ENCODE results near the gene ZC2HC1B. TPM values are rescaled to one million over a fixed set of nuclear protein-coding genes. Genes with fewer than 3 reads are reported as not detected.

ZC2HC1B gene
- total and polyA plus RNA-seq, 9 of the 15 experiments (the other 6 are each of a cell fraction or from before 2014, with no cell fraction given): not detected

- TF ChIP-seq SRSF1 (IDR thresholded peaks at IDR 0.05; ENCODE audit: low read depth, low read length) (no peak), DNMT1 (IDR thresholded peaks at IDR 0.05) (no peak), L3MBTL2 (IDR thresholded peaks at IDR 0.05) (no peak), AFF4 (CRISPR knock-in tag; IDR thresholded peaks at IDR 0.05) (no peak), CHD7 (IDR thresholded peaks at IDR 0.05; ENCODE audit: low read depth, low read length) (no peak), GABPB2 (CRISPR knock-in tag; conservative IDR thresholded peaks at IDR 0.05) (no peak), SIX5 (IDR thresholded peaks at IDR 0.05; ENCODE audit: borderline replicate concordance in 1 of 2, insufficient read depth in 1 of 2, low read depth in 1 of 2, low read length in 2 of 2) (no peak), HNRNPK (IDR thresholded peaks at IDR 0.05; ENCODE audit: low read depth, low read length, poor library complexity, severe bottlenecking) (no peak), ZNF41 (CRISPR knock-in tag; conservative IDR thresholded peaks at IDR 0.05) (no peak)
- TF ChIP-seq, protein P1, sequence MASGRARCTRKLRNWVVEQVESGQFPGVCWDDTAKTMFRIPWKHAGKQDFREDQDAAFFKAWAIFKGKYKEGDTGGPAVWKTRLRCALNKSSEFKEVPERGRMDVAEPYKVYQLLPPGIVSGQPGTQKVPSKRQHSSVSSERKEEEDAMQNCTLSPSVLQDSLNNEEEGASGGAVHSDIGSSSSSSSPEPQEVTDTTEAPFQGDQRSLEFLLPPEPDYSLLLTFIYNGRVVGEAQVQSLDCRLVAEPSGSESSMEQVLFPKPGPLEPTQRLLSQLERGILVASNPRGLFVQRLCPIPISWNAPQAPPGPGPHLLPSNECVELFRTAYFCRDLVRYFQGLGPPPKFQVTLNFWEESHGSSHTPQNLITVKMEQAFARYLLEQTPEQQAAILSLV (tag; IDR thresholded peaks at IDR 0.05): no peak
Measured at GRCh38 chr6:143941852-143942627, 77.8 kb downstream of the ZC2HC1B start (continued).

Measured in K562 (cell line).